GM21737 (cell line): ENCODE measurements around the gene TMEM97.
"Not testable (repeated sequence)": the region's sequence is repeated elsewhere in the genome, so short reads cannot be mapped to it uniquely, and the experiment has no call there.

ENCODE experiments used
- ATAC-seq: cut with Tn5 transposase; IDR thresholded peaks from one replicate; pipeline ENCODE4 v1.9.1; 2021; ENCODE audit warnings: mild to moderate bottlenecking, moderate library complexity; ENCODE audit not compliant: unreplicated experiment

The TMEM97 gene

GRCh38 chr17:28335959-28336871 lies 17.2 kb downstream of the TMEM97 start:
- ATAC-seq = no peak

GRCh38 chr17:28338056-28338768 lies 19.2 kb downstream of the TMEM97 start:
- no peak for ATAC-seq

- not testable (repeated sequence) for ATAC-seq
Measured at GRCh38 chr17:28338769-28339212, 19.8 kb downstream of the TMEM97 start.

- ATAC-seq = no peak
Measured at GRCh38 chr17:28339431-28339830, 20.4 kb downstream of the TMEM97 start.

- no peak for ATAC-seq
Measured at GRCh38 chr17:28340374-28340773, 21.4 kb downstream of the TMEM97 start.

- no peak for ATAC-seq
Measured at GRCh38 chr17:28341516-28341915, 22.5 kb downstream of the TMEM97 start.

- ATAC-seq = no peak
Measured at GRCh38 chr17:28342313-28342712, 23.3 kb downstream of the TMEM97 start.

GRCh38 chr17:28343491-28343932 lies 24.5 kb downstream of the TMEM97 start:
- no peak for ATAC-seq

- no peak for ATAC-seq
Measured at GRCh38 chr17:28344011-28344410, 25.0 kb downstream of the TMEM97 start.

- ATAC-seq = no peak
Measured at GRCh38 chr17:28344435-28344901, 25.5 kb downstream of the TMEM97 start.

GRCh38 chr17:28345419-28346198 lies 26.6 kb downstream of the TMEM97 start:
- ATAC-seq = no peak

- no peak for ATAC-seq
Measured at GRCh38 chr17:28346199-28346580, 27.2 kb downstream of the TMEM97 start.

GRCh38 chr17:28346746-28347246 lies 27.8 kb downstream of the TMEM97 start:
- no peak for ATAC-seq

GRCh38 chr17:28347261-28347891 lies 28.4 kb downstream of the TMEM97 start:
- no peak for ATAC-seq

GRCh38 chr17:28348979-28349378 lies 30.0 kb downstream of the TMEM97 start:
- no peak for ATAC-seq

- no peak for ATAC-seq
Measured at GRCh38 chr17:28350271-28350670, 31.3 kb downstream of the TMEM97 start.

GRCh38 chr17:28357061-28357900 lies 38.3 kb downstream of the TMEM97 start, which contains the start of gene POLDIP2:
TSS of gene POLDIP2 (minus strand) at chr17:28357527. CDS start at chr17:28357448, 79 bp downstream.
- peak; percentile 95 for ATAC-seq

- ATAC-seq = no peak
Measured at GRCh38 chr17:28357901-28358197, 38.8 kb downstream of the TMEM97 start.

GRCh38 chr17:28363186-28363585 lies 44.2 kb downstream of the TMEM97 start:
- ATAC-seq = no peak
